GM04503 (cell line): ENCODE measurements around the gene ABCB8.
"Not testable (repeated sequence)": the region's sequence is repeated elsewhere in the genome, so short reads cannot be mapped to it uniquely, and the experiment has no call there.

Source experiments
- DNase-seq: peaks from one replicate; pipeline ENCODE4 v3.0.0-alpha.2; 2012; ENCODE audit warnings: low read depth

The ABCB8 gene

GRCh38 chr7:150998341-150998740 lies 29.9 kb upstream of the ABCB8 start:
- no peak for DNase-seq

GRCh38 chr7:150999001-150999400 lies 29.2 kb upstream of the ABCB8 start:
- no peak for DNase-seq

GRCh38 chr7:150999497-151000230 lies 28.6 kb upstream of the ABCB8 start:
- no peak for DNase-seq

GRCh38 chr7:151000897-151001495 lies 27.3 kb upstream of the ABCB8 start:
- no peak for DNase-seq

- DNase-seq = no peak
Observed at GRCh38 chr7:151001546-151001945, 26.7 kb upstream of the ABCB8 start.

- no peak for DNase-seq
Observed at GRCh38 chr7:151003572-151003971, 24.7 kb upstream of the ABCB8 start.

- no peak for DNase-seq
Observed at GRCh38 chr7:151005566-151005965, 22.7 kb upstream of the ABCB8 start.

GRCh38 chr7:151006590-151007300 lies 21.5 kb upstream of the ABCB8 start:
- DNase-seq = no peak

GRCh38 chr7:151007469-151007898 lies 20.8 kb upstream of the ABCB8 start:
- no peak for DNase-seq

GRCh38 chr7:151008143-151008510 lies 20.1 kb upstream of the ABCB8 start:
- DNase-seq = no peak

GRCh38 chr7:151008511-151009323 lies 19.5 kb upstream of the ABCB8 start:
- no peak for DNase-seq

GRCh38 chr7:151009327-151010036 lies 18.8 kb upstream of the ABCB8 start:
- no peak for DNase-seq

- DNase-seq = no peak
Observed at GRCh38 chr7:151010037-151010306, 18.3 kb upstream of the ABCB8 start.

GRCh38 chr7:151010307-151011096 lies 17.7 kb upstream of the ABCB8 start:
- no peak for DNase-seq

- no peak for DNase-seq
Observed at GRCh38 chr7:151011097-151011409, 17.2 kb upstream of the ABCB8 start.

- DNase-seq = not testable (repeated sequence)
Observed at GRCh38 chr7:151011616-151012015, 16.6 kb upstream of the ABCB8 start.

- no peak for DNase-seq
Observed at GRCh38 chr7:151012031-151012692, 16.1 kb upstream of the ABCB8 start.

GRCh38 chr7:151012911-151013347 lies 15.3 kb upstream of the ABCB8 start:
- no peak for DNase-seq

GRCh38 chr7:151013356-151013732 lies 14.9 kb upstream of the ABCB8 start:
- no peak for DNase-seq

- peak; percentile 15 for DNase-seq
Observed at GRCh38 chr7:151013733-151014497, 14.3 kb upstream of the ABCB8 start.
